Activated CD8-positive, alpha-beta T cell treated with anti-CD3 and anti-CD28 coated beads for 36 hours (primary cell): ENCODE results near the gene FXYD2. TPM values are rescaled to one million over a fixed set of nuclear protein-coding genes. Genes with fewer than 3 reads are reported as not detected.

Source experiments
- ATAC-seq: fragments of 200-7000 bp; cut with Tn5 transposase; one replicate; pipeline ENCODE4 v1.10.0; 2021; ENCODE audit warnings: mild to moderate bottlenecking, moderate library complexity
- CTCF ChIA-PET: fragments of 350-600 bp; sonication (Branson Sonifier 250); formaldehyde crosslinking; loops from one replicate; lab custom pipeline; 2021; ENCODE audit warnings: antibody characterized with exemption; lab: Charles Lee
- POLR2A ChIA-PET: fragments of 350-600 bp; sonication (Branson Sonifier 250); formaldehyde crosslinking; loops from one replicate; lab custom pipeline; 2021; ENCODE audit warnings: antibody characterized with exemption; lab: Charles Lee
- DNase-seq: peaks from one replicate; pipeline ENCODE4 v3.0.0-alpha.2; 2020
- H3K27ac Mint-ChIP-seq: one replicate; pipeline ENCODE4 v1.8.0; 2021; ENCODE audit warnings: mild to moderate bottlenecking, mixed read lengths
- H3K27me3 Mint-ChIP-seq: one replicate; pipeline ENCODE4 v1.8.0; 2021; ENCODE audit warnings: mixed read lengths
- H3K36me3 Mint-ChIP-seq: one replicate; pipeline ENCODE4 v1.8.0; 2021; ENCODE audit warnings: low read depth, mixed read lengths
- H3K4me1 Mint-ChIP-seq: one replicate; pipeline ENCODE4 v1.8.0; 2021; ENCODE audit warnings: low read depth, mixed read lengths
- H3K4me3 Mint-ChIP-seq: one replicate; pipeline ENCODE4 v1.8.0; 2021; ENCODE audit warnings: mild to moderate bottlenecking, moderate library complexity, mixed read lengths
- H3K9me3 Mint-ChIP-seq: one replicate; pipeline ENCODE4 v1.8.0; 2021; ENCODE audit warnings: mixed read lengths
- intact Hi-C: fragments of 100-400 bp; cut with micrococcal nuclease; formaldehyde crosslinking; loops from one replicate; pipeline ENCODE4 v1.10.0; 2022
- total RNA-seq, 2 experiments: library from RNA; stranded (reverse); gene quantifications; one replicate each; pipeline ENCODE4 v1.2.3, GENCODE V29; 2021
- TF ChIP-seq, protein P1 (sequence below): fragments of 200-600 bp; IDR thresholded peaks from one replicate; pipeline ENCODE4 v1.8.0; 2022; ENCODE audit warnings: antibody characterized with exemption, mild to moderate bottlenecking

Gene FXYD2
- total RNA-seq, 2 experiments from 2014 or later: 6.7 to 7.2 TPM

GRCh38 chr11:117859488-117860112 lies 35.1 kb upstream of the FXYD2 start:
- no peak for ATAC-seq
- no peak for DNase-seq
- ChIA-PET POLR2A (interaction anchor here (0.6 to 1.0 kb wide), 2 partner anchors 18 to 1405 kb away, joined by 3 read pairs; no protein-coding TSS in a partner anchor), CTCF (interaction anchor here (2.6 kb wide), 1 partner anchor 52 kb away, joined by 10 read pairs; no protein-coding TSS in a partner anchor)
- no peak overlapping the region for H3K4me3 Mint-ChIP-seq
- intact Hi-C loops: no loop called here
- TF ChIP-seq, protein P1, sequence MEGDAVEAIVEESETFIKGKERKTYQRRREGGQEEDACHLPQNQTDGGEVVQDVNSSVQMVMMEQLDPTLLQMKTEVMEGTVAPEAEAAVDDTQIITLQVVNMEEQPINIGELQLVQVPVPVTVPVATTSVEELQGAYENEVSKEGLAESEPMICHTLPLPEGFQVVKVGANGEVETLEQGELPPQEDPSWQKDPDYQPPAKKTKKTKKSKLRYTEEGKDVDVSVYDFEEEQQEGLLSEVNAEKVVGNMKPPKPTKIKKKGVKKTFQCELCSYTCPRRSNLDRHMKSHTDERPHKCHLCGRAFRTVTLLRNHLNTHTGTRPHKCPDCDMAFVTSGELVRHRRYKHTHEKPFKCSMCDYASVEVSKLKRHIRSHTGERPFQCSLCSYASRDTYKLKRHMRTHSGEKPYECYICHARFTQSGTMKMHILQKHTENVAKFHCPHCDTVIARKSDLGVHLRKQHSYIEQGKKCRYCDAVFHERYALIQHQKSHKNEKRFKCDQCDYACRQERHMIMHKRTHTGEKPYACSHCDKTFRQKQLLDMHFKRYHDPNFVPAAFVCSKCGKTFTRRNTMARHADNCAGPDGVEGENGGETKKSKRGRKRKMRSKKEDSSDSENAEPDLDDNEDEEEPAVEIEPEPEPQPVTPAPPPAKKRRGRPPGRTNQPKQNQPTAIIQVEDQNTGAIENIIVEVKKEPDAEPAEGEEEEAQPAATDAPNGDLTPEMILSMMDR: no peak
- no peaks in the 10 kb centered on the region for H3K36me3 Mint-ChIP-seq
- H3K27me3 Mint-ChIP-seq: peaks cover 2% of the 10 kb centered on the region
- H3K27ac Mint-ChIP-seq: no peak overlapping the region
- no peaks in the 10 kb centered on the region for H3K9me3 Mint-ChIP-seq
- H3K4me1 Mint-ChIP-seq: peaks cover 3% of the 10 kb centered on the region

- POLR2A ChIA-PET: no interaction called here
- intact Hi-C loops: no loop called here
- H3K4me1 Mint-ChIP-seq: peaks cover 3% of the 10 kb centered on the region
- no peak for ATAC-seq
- no peak overlapping the region for H3K27ac Mint-ChIP-seq
- no peak overlapping the region for H3K4me3 Mint-ChIP-seq
- no peak for DNase-seq
- TF ChIP-seq, protein P1: no peak
- peaks cover 2% of the 10 kb centered on the region for H3K27me3 Mint-ChIP-seq
- H3K36me3 Mint-ChIP-seq: no peaks in the 10 kb centered on the region
- CTCF ChIA-PET: interaction anchor here (1.1 kb wide), 1 partner anchor 229 kb away, joined by 3 read pairs; no protein-coding TSS in a partner anchor
- H3K9me3 Mint-ChIP-seq: no peaks in the 10 kb centered on the region
These were observed 34.5 kb upstream of the FXYD2 start for GRCh38 chr11:117859061-117859460.

DNA sequence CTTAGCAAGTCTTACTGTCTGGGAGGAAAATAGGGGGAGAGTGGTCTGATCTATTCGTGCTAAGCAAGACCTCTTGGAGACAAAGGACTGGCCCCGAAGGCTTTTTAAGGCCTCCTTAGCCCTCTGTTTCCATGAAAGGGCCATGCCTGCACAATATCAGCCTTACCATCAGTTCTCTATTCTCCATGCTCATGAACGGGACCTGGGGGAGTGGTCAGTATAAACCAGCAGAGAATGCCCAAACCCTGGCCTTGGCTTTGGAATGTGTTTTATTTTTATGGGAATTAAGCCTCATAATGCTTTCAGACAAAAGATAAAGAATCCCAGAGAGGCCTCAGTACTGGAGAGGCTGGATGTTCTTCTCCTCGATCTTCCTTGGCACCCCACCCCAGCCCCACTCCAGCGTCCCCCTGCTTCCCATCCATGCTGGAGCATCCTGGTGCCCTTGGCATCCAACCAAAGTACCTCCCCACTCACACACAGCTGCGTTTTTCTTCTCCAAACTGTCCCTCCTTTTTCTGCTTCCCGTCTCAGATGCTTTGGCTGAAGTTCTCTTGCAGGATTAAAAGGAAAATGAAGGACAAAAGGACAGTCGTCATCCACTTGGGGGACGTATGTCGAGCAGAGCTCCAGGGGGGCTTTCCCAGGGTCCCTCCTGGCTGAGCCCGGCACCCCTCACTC lies 33.3 kb upstream of the FXYD2 start:
- H3K27ac Mint-ChIP-seq: no peak overlapping the region
- TF ChIP-seq, protein P1: no peak
- POLR2A ChIA-PET: no interaction called here

DNA sequence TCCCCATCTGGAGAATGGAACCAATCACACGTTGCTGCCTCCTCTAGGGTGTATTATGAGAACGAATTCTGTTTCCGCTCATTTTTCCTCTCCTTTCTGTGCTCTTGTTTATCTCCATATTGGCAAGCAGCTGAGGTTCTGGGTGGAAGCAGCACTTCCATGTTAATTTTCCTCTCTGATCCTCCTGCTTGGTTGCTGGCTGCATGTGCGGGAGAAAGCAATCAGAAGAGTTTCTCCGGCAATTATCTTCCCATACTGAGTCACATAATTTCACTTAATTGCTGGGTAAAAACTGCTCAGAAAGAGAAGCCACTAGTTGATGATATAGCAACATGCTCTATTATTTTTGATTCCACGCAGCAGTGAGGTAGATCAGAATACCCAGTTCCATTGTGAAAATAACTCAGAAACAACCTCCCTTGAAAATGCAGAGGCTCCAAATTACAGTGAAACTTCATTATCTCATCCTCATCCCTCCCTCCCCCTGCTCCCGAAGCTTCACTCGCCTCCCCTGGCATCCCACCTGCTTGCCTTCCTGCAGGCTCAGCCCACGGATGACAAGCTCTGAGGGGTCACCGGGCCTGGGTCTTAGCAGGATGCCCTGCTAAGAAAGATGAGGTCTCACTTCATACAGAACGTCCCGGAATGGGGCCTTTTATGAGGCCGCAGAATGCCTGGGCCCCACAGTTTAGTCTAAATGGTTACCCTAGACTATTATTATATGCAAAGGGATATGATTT lies 31.5 kb upstream of the FXYD2 start:
- Mint-ChIP-seq H3K4me3 (no peak overlapping the region), H3K36me3 (peaks cover 2% of the 10 kb centered on the region), H3K9me3 (peaks cover 9% of the 10 kb centered on the region), H3K27me3 (peaks cover 2% of the 10 kb centered on the region), H3K4me1 (peaks cover 7% of the 10 kb centered on the region), H3K27ac (no peak overlapping the region)
- ATAC-seq: no peak
- intact Hi-C loops: no loop called here
- DNase-seq: no peak
- ChIA-PET CTCF (interaction anchor here (1.6 to 5.7 kb wide), 3 partner anchors 48 to 197 kb away, joined by 4 to 28 read pairs (median 8); no protein-coding TSS in a partner anchor), POLR2A (no interaction called here)
- TF ChIP-seq, protein P1: no peak

More for the DNA sequence above, 33.3 kb upstream of the FXYD2 start:
- H3K4me3 Mint-ChIP-seq: no peak overlapping the region
- ATAC-seq (no peak), DNase-seq (no peak)
- H3K36me3 Mint-ChIP-seq: peaks cover 2% of the 10 kb centered on the region
- intact Hi-C loops: no loop called here
- peaks cover 4% of the 10 kb centered on the region for H3K4me1 Mint-ChIP-seq
- CTCF ChIA-PET: interaction anchor here (1.1 kb wide), 1 partner anchor 230 kb away, joined by 3 read pairs; no protein-coding TSS in a partner anchor
- H3K27me3 Mint-ChIP-seq: peaks cover 2% of the 10 kb centered on the region
- peaks cover 3% of the 10 kb centered on the region for H3K9me3 Mint-ChIP-seq
